T-helper 2 cell treated with Interferon-gamma antibody and Interleukin-4, amounts not matched to agents 100 ng/mL and 5 ng/mL, for 36 hours (primary cell): ENCODE measurements around the gene CNNM3. TPM values are rescaled to one million over a fixed set of nuclear protein-coding genes. Genes with fewer than 3 reads are reported as not detected.
"Not testable (repeated sequence)": the region's sequence is repeated elsewhere in the genome, so short reads cannot be mapped to it uniquely, and the experiment has no call there.

Experiments used
- intact Hi-C: fragments of 100-400 bp; cut with micrococcal nuclease; formaldehyde crosslinking; loops from one replicate; pipeline ENCODE4 v1.15.1; 2023
- total RNA-seq: library from RNA; stranded (reverse); gene quantifications from 2 replicates; pipeline ENCODE4 v1.2.3, GENCODE V29; 2022

The CNNM3 gene
- total RNA-seq: 29.9 and 31.1 TPM in 2 replicates

DNA sequence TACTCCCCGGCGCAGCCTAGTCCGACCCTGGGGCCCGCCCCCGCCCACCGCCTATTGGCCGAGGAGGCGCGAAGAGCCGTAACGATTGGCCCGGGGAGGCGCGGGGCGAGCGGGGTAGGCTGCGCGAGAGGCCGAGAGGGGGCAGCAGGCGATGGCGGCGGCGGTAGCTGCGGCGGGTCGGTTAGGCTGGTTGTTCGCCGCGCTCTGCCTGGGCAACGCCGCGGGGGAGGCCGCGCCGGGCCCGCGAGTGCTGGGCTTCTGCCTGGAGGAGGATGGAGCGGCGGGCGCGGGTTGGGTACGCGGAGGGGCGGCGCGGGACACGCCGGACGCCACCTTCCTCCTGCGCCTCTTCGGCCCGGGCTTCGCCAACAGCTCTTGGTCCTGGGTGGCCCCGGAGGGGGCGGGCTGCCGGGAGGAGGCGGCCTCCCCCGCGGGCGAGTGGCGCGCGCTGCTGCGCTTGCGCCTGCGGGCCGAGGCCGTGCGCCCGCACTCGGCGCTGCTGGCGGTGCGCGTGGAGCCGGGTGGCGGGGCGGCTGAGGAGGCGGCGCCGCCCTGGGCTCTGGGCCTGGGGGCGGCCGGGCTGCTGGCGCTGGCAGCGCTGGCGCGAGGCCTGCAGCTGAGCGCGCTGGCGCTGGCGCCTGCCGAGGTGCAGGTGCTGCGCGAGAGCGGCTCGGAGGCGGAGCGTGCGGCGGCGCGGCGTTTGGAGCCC is at the start of gene CNNM3:
CNNM3 (plus strand) TSS at position 142 of the 709 bp plus-strand sequence; CDS start at position 152, 10 bp downstream.
- intact Hi-C loops: loop anchor here (1.0 to 2.0 kb wide), 6 partner anchors 23 to 178 kb away; partner anchors contain the start of genes ANKRD39, CNNM4, KANSL3 and LMAN2L

DNA sequence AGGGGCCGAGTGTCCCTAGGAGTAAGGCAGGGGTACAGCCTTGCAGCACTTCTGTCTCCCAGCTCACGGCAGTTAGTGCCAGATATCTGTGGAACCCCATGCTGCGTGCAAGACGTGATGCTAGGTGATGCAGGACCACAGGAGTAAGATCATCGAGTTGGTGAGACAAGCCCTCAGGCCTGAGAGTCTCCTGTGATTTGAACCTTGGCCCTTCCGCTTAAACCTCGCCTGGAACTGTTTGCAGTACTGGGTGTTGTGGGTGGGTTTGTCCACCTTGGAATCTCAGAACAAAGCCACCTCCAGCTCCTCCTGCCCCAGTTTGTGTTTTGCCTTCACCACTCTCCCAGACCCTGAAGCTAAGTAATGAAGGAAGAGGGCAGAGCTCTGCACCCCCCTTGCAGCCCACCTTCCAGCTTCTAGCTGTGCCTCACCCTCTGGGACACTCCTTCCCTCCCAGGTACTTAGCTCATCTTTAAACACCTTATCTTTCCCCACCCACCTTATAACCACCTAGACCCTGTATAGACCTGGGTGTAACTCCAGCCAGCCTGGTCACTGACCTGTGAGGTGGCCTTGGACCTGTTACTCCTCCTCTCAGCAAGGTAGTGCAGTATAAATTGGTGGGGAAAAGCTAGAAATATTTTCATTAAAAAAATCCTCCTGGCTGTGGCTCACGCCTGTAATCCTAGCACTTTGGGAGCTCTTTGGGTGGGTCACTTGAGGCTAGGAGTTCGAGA is 48.8 kb upstream of the CNNM3 start:
- intact Hi-C loops: no loop called here

DNA sequence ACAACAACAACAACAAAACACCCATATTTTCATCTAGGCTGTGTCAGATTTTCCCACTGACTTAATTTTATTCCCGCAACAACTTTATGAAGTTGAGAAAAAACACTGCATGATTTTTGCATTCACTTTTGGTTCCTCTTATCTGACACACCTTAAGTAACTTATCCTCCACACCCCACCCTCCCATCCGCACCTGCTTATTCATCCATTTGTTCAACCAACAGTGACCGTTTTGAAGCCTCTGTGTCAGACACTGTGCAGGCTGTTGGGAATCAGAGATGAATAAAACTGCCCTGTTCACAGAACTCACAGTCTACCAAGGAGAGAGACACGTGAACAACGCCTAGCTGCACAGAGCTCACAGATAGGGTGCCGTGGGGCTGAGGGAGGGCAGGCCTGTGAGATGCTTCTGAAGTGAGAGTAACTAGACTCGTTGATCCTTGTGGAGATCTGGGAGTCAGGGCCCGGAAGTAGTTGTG is 47.9 kb upstream of the CNNM3 start:
- intact Hi-C loops: no loop called here

DNA sequence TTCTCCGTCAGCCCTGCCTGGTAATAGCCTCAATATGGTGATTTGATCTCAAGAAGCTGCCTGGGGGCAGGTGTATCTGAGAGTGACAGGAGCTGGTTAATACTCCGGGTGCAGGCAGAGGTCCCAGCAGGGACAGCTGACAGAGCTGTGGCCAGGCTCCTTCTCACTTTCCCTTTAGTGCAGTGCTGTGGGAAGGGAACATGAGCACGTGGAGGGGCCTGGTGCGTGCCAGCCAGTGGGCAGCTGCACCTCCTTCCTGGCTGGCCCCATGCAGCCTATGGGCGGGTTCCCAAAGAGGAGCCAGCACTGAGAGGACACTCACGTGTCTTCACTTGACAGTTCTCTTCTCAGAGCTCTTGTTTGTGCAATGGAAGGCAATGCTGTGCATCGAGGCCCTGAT is 46.3 kb upstream of the CNNM3 start:
- intact Hi-C loops: no loop called here

DNA sequence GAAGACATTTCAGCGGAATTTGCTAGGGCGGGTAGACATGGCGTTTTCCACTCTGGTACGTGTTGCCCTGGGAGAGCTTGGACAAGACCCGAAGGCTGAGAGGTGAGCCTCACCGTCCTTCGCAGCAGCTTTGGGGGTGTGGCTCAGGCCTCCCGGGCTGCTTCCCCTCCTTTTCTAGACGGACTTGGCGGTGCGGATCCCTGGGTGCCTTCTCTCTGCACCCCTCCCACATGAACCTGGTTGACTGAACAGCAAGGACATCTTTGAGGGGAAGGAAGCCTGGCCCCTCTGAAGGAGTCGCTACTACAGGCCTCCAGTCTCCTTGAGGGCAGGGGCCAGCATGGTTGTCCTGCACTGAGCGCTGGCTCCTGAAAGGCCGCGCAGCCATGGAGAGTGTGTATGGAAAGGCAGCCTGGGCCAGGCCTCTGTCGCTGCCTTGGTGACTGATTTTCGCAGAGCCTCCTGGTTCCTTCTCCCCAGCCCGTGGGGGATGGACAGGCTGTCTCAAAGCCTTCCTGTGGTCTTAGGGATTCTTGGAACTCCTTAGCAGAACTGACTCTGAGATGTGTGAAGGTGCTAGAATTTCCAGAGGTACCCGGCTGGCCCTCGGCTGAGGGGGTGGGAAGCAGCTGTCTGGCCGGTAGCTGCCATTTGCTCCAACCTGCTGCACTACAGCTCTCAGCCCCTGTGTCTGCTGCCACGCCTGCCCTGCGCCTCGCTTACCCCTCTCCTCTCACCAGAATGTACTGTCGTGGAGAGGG is 45.4 kb upstream of the CNNM3 start:
- intact Hi-C loops: no loop called here

GRCh38 chr2:96771796-96772618 is 44.1 kb upstream of the CNNM3 start:
- intact Hi-C loops: no loop called here

GRCh38 chr2:96772903-96773671 is 43.0 kb upstream of the CNNM3 start:
- intact Hi-C loops: no loop called here

DNA sequence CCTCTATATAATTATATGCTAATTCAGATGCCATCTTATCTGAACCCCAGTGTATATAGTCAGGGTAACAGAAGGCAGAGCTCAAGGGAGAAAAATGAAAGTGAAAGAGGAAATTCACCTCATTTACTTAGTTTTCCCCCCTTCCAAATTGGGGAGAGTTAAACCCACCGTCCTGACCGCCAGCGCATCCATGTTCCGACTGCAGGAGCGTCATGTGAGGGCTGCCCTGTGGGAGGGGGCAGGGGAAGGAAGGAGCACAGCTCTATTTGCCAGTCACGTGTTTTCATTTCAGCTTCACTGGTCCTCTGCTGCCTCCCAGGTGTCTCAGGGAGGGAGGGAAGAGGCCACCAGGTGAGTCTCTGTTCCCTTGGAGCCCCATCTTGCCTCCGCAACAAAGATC is 42.1 kb upstream of the CNNM3 start:
- intact Hi-C loops: loop anchor here (1.0 kb wide), 1 partner anchor 11 kb away; no protein-coding TSS in a partner anchor

DNA sequence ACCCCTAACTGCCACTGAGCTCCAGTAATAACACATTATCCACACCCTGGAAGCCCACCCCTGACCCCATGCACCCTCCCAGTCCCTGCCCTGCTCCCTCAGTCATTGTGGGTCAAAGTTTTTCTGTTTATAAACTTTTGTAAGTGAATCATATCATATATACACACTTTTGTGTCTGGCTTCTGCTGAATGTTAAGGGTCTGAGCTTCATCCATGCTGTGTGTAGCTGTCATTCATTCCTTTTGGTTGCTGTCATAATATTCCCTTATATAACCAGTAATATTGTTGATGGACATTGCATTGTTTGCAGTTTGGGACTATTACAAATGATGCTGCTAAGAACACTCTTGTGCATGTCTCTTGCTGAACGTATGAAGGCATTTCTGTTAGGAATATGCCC is 40.9 kb upstream of the CNNM3 start:
- intact Hi-C loops: no loop called here

DNA sequence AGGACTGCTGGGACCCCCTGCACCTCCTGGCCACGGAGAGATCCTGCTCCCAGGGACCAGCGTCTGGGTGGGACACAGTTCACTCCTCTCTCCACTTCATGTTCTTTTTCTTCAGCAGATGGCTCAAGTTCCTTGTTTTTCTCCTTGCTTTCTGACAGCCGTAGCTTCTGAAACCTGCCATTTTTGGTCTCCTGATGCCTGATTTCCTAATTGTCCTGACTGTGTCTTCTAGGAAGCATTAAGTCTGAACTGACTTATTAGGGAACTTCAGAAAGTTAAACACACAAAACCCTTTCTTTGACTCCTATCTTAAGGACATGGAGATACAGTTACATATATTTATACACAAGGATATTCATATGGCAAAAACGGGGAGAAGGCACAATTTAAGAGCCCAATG is 32.7 kb upstream of the CNNM3 start:
- intact Hi-C loops: no loop called here

GRCh38 chr2:96787411-96787810 is 28.7 kb upstream of the CNNM3 start:
- intact Hi-C loops: no loop called here

- intact Hi-C loops: no loop called here
Measured at GRCh38 chr2:96788442-96789244, 27.4 kb upstream of the CNNM3 start.

DNA sequence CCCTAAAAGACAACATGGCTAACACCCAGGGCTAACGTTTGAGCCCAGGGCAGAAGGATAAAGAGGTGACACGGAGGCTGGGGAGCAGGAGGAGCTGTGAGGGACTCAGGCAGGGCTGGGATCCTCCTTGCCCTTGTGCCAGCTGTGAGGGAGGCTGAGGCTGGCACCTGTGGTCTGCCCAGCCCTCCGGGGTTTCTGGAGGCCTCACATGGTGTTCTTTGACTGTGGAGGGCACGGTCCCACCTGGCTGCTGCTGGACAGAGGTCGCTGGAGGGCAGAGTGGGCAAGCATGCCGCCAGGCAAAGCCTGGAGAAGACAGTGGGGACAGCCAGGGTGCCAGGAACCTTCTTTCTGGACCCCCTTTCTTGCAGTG is 26.8 kb upstream of the CNNM3 start:
- intact Hi-C loops: no loop called here

DNA sequence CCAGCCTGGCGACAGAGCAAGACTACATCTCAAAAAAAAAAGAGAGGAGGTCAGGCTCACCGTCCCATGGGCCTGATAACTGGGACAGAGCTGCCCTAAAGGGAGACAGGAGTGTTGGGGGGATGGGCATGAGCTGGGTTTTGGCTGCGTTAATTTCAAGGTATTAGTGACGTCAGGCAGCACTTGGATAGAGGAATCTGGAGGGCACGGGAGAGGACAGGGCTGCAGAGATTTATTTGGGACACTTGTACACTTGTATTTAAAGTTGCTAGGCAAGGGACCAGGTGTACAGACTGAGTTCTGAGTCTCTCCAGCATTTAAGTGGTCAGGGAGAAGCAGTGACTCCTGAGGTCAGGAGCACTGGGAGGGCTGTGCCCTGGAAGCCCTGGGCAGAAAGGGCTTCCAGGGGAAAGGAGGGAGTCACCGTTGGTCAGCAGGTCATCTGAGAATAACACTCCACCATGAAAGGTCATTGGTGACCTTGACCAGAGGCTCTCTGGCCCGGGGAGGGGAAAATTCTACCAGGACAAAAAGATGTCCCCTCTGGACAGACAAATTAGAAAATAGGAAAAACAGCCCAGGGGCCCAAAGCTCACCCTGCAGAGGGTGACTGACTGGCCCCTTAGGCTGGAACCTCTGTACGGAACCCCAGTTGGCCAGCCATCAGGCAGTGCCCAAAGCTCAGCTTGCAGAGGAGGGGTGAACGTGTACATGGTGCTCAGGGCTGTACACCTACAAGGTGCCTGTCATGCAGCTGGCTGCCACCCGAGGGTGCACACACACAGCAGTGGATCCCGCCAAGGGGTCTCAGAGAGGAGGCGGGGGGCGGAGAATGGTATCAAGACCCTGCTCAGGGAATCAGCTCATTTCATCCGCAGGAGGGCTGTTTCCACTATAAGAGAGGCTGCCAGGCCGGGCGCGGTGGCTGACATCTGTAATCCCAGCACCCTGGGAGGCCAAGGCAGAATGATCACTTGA is 23.0 kb upstream of the CNNM3 start:
- intact Hi-C loops: no loop called here

DNA sequence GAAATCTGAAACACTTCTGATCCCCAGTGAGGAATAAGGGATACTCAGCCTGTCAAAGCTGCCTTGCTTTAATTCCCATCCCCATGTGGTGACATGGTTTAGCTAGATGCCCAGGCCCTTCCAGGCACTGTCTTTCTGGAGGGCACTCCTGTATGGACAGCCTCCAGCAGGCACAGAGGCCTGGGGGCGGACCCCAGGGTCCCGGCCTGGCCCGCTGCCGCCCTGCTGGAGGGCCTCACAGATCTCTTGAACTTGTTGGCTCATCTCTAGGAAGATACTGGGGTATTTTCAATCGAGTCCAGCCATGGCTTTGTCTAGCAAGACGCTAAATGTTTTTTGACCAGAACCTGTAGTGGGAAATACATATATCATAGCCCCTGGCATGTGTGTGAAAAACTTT is 21.0 kb upstream of the CNNM3 start:
- intact Hi-C loops: no loop called here

DNA sequence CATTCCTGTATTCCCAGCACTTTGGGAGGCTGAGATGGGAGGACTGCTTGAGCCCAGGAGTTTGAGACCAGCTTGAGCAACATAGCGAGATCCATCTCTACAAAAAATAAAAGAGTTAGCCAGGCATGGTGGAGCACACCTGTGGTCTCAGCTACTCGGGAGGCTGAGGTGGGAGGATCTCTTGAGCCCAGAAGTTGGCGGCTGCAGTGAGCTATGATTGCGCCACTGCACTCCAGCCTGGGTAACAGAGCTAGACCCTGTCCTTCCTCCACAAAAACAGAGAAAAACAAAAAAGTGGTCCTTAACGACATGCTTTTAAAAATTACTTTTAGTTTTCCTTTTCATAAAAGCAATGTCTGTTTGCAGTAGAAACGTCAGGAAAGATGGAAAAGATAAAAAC is 19.6 kb upstream of the CNNM3 start:
- intact Hi-C loops: not testable (repeated sequence)

- intact Hi-C loops: no loop called here
Measured at GRCh38 chr2:96797066-96797625, 18.9 kb upstream of the CNNM3 start.
